Measurements from ENCODE around the gene PTPRN2. TPM values are rescaled to one million over a fixed set of nuclear protein-coding genes. Genes with fewer than 3 reads are reported as not detected.

The PTPRN2 gene
- total and polyA plus RNA-seq, 2 of the 8 experiments (the other 6 are each of a cell fraction or from before 2014, with no cell fraction given) = 2.6 to 4.5 TPM

DNA sequence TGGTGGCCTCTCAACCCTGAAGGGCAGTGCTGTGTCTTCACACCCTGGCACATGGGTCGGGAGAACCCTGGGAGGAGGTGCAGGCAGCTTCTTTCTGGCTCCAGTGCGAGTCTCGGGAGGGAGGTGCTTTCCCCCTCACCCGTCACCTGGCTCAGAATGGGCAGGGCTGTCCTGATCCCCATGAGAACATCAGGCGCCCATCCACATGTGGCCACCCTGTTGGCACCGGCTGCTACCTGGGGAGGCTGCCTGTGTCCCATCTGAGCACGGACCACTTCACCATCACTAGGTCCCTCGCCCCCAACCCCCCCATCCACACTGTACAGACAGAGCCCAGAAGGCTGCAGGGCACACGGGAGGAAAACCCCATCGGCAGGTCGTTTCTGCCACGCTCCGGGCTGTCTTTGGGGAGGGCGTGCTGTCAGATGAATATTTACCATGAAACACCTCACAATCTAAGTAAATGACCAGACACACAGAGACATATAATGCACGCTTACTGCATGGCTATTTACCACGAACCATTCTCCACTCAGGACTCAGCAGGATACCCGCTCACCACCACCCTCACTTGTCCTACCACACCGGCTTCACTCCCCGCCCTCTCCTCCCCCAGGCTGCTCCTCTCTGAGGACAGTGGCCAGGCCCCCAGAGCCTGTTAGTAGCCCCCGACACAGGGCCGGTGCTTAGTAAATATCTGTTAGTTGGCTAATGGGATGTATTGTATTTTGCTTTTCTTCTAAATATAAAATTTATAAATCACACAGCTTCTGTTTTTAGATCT is 968.6 kb downstream of the PTPRN2 start:
- no peak for DNase-seq (ENCODE audit: low read depth in 1 of 2, low spot score in 2 of 2)
- no peaks in the 10 kb centered on the region for H3K4me1 ChIP-seq (replicated peaks in 1 of 4; ENCODE audit: control insufficient read depth in 3 of 4, insufficient read depth in 4 of 4, low read length in 3 of 4)
- H3K14ac ChIP-seq (ENCODE audit: insufficient read length) = no peak overlapping the region
- H3K79me1 ChIP-seq (ENCODE audit: low read depth, low read length) = no peaks in the 10 kb centered on the region
- no peak overlapping the region for H3K18ac ChIP-seq (ENCODE audit: extremely low read depth, low read length)
- H3K36me3 ChIP-seq (ENCODE audit: control insufficient read depth in 2 of 4, insufficient read depth in 4 of 4, low read length in 3 of 4) = no peaks in the 10 kb centered on the region
- no peak overlapping the region for H3K56ac ChIP-seq (replicated peaks; ENCODE audit: insufficient read length, low read depth, low read length)
- CTCF ChIA-PET (ENCODE audit: partially characterized antibody) = no interaction called here
- H2BK20ac ChIP-seq (ENCODE audit: low read length) = no peak overlapping the region
- no peak overlapping the region for H3K4me3 ChIP-seq (ENCODE audit: extremely low read depth in 1 of 4, insufficient read depth in 2 of 4, low read depth in 3 of 4, low read length in 4 of 4)
- no peak overlapping the region for H3K9ac ChIP-seq (replicated peaks in 1 of 4; ENCODE audit: extremely low read depth in 1 of 4, low read depth in 3 of 4, low read length in 3 of 4)
- H2BK15ac ChIP-seq (ENCODE audit: low read length) = no peak overlapping the region
- no peaks in the 10 kb centered on the region for H3K79me2 ChIP-seq (ENCODE audit: control insufficient read depth in 1 of 2, insufficient read depth in 2 of 2, low read length in 2 of 2)
- no peak overlapping the region for H3K4ac ChIP-seq (replicated peaks; ENCODE audit: insufficient read length, low read depth, low read length)
- H2BK120ac ChIP-seq (replicated peaks; ENCODE audit: low read depth, low read length) = no peak overlapping the region
- H4K91ac ChIP-seq (replicated peaks; ENCODE audit: insufficient read length, low read length) = no peak overlapping the region
- H3K23ac ChIP-seq (ENCODE audit: insufficient read length) = no peak overlapping the region
- no peaks in the 10 kb centered on the region; a peak in 2 of 7 replicates for H3K27me3 ChIP-seq (replicated peaks in 1 of 4; ENCODE audit: control insufficient read depth in 3 of 4, extremely low read depth in 1 of 4, insufficient read depth in 3 of 4, low read length in 3 of 4)
- no peak overlapping the region for H4K8ac ChIP-seq (ENCODE audit: extremely low read depth, insufficient read depth, low read length)
- no peak for TF ChIP-seq SP1 (IDR thresholded peaks at IDR 0.05; ENCODE audit: low read depth, low read length)
- no peak overlapping the region for H4K5ac ChIP-seq (ENCODE audit: insufficient read length, low read depth, low read length)
- FAIRE-seq = no peak
- H3K9me3 ChIP-seq (ENCODE audit: insufficient read depth in 2 of 2, low read depth in 1 of 2, low read length in 1 of 2) = no peaks in the 10 kb centered on the region; a peak in 1 of 4 replicates
- no peak overlapping the region for H2AK5ac ChIP-seq (ENCODE audit: low read depth, low read length)
- no peak overlapping the region for H3K4me2 ChIP-seq (ENCODE audit: insufficient read depth in 1 of 2, low read depth in 2 of 2, low read length in 2 of 2)
- H2BK12ac ChIP-seq (ENCODE audit: low read depth, low read length) = no peak overlapping the region
- no peak overlapping the region for H3K27ac ChIP-seq (ENCODE audit: low read depth, low read length)
- peaks cover 0 to 5% of the 10 kb centered on the region in 2 experiments for H4K20me1 ChIP-seq (replicated peaks in 1 of 2; ENCODE audit: control insufficient read depth in 1 of 2, insufficient read depth in 2 of 2, low read length in 2 of 2)
- 85% methylated on average over 17 of the region's 21 CpGs; no CpG with 5 or more reads in 1 of the 2 experiments for WGBS, 2 experiments (ENCODE audit: extremely low coverage in 1 of 2, insufficient coverage in 1 of 2, insufficient read length in 1 of 2, insufficient replicate concordance in 2 of 2, low coverage in 1 of 2, low lambda C conversion rate in 2 of 2, missing lambda C conversion rate in 1 of 2)
- no peaks in the 10 kb centered on the region for H3K23me2 ChIP-seq (ENCODE audit: low read depth, low read length)
- no peak overlapping the region for H2AFZ ChIP-seq (ENCODE audit: low read length)
- H2BK5ac ChIP-seq (ENCODE audit: low read depth, low read length) = no peak overlapping the region
- POLR2A ChIA-PET (ENCODE audit: partially characterized antibody) = no interaction called here

Measured in H1 (cell line).